SK-N-SH (cell line): ENCODE measurements around the gene GJC3. TPM values are rescaled to one million over a fixed set of nuclear protein-coding genes. Genes with fewer than 3 reads are reported as not detected.
A peak's percentile ranks its signal among the peaks of the same experiment; 100 is the strongest.

Experiments used
- CTCF ChIA-PET: fragments of 300-600, 350-600 bp; formaldehyde crosslinking; extraction: SDS; loops from one replicate; lab custom pipeline; 2021; lab: Yijun Ruan, JAX
- POLR2A ChIA-PET: fragments of 350-600 bp; sonication (Branson Sonifier 250); formaldehyde crosslinking; extraction: SDS; loops from one replicate; lab custom pipeline; 2020; ENCODE audit warnings: antibody characterized with exemption, inconsistent platforms; lab: Yijun Ruan, JAX
- DNase-seq: peaks from one replicate; pipeline ENCODE4 v3.0.0; 2012
- H2AFZ ChIP-seq: fragments of 200-600 bp; sonication (generic); 2 replicates; pipeline ENCODE4 v1.8.1; 2016; ENCODE audit warnings: antibody characterized with exemption, mild to moderate bottlenecking, low read depth
- H3F3A ChIP-seq: fragments of 200-600 bp; sonication (generic); replicated peaks from 2 replicates; pipeline ENCODE3; 2016; ENCODE audit warnings: antibody characterized with exemption, mild to moderate bottlenecking; ENCODE audit not compliant: insufficient read depth
- H3K27ac ChIP-seq, 2 experiments: fragments of 200-500 bp in 1 of 2; fragments of 200-600 bp in 1 of 2; sonication (Bioruptor generic) in 1 of 2; sonication (generic), shearing (Covaris generic) in 1 of 2; 2 replicates each; pipeline versions ENCODE4 v1.5.1 to v1.6.1; 2014 to 2016; ENCODE audit warnings: low read depth in 2 of 2, inconsistent platforms in 1 of 2, low read length in 1 of 2, mild to moderate bottlenecking in 1 of 2, mixed read lengths in 1 of 2
- H3K27me3 ChIP-seq: fragments of 200-600 bp; sonication (generic), shearing (Covaris generic); 2 replicates; pipeline ENCODE4 v1.6.1; 2016; ENCODE audit warnings: mixed run types; ENCODE audit not compliant: insufficient read depth
- H3K36me3 ChIP-seq, 2 experiments: fragments of 200-500 bp in 1 of 2; fragments of 200-600 bp in 1 of 2; sonication (Bioruptor generic) in 1 of 2; sonication (generic) in 1 of 2; replicated peaks in 1 of 2; 2 replicates each; pipeline versions ENCODE3 to v1.5.1; 2014 to 2016; ENCODE audit warnings: low read length in 1 of 2, mild to moderate bottlenecking in 1 of 2; ENCODE audit not compliant: insufficient read depth in 2 of 2, control insufficient read depth in 1 of 2
- H3K4me1 ChIP-seq, 2 experiments: fragments of 200-500 bp in 1 of 2; fragments of 200-600 bp in 1 of 2; sonication (Bioruptor generic) in 1 of 2; sonication (generic), shearing (Covaris generic) in 1 of 2; 2 replicates each; pipeline versions ENCODE4 v1.5.1 to v1.6.1; 2014 to 2016; ENCODE audit warnings: low read depth in 1 of 2, low read length in 1 of 2, mixed run types in 1 of 2; ENCODE audit not compliant: insufficient read depth in 2 of 2, control insufficient read depth in 1 of 2
- H3K4me2 ChIP-seq: fragments of 200-600 bp; sonication (generic), shearing (Covaris generic); 2 replicates; pipeline ENCODE4 v1.6.1; 2017; ENCODE audit warnings: mixed run types
- H3K4me3 ChIP-seq, 2 experiments: fragments of 200-500 bp in 1 of 2; fragments of 200-600 bp in 1 of 2; sonication (Bioruptor generic) in 1 of 2; sonication (generic), shearing (Covaris generic) in 1 of 2; 2 replicates each; pipeline versions ENCODE4 v1.5.1 to v1.8.1; 2014 to 2016; ENCODE audit warnings: low read depth in 2 of 2, inconsistent platforms in 1 of 2, low read length in 1 of 2, mild to moderate bottlenecking in 1 of 2, mixed read lengths in 1 of 2, moderate library complexity in 1 of 2
- H3K79me2 ChIP-seq: fragments of 200-600 bp; sonication (generic); 2 replicates; pipeline ENCODE4 v1.8.1; 2017; ENCODE audit warnings: mild to moderate bottlenecking; ENCODE audit not compliant: insufficient read depth
- H3K9ac ChIP-seq: fragments of 200-600 bp; sonication (generic); 2 replicates; pipeline ENCODE4 v1.6.1; 2017; ENCODE audit warnings: mixed run types
- H3K9me2 ChIP-seq: fragments of 200-600 bp; sonication (generic); 2 replicates; pipeline ENCODE4 v1.6.1; 2017; ENCODE audit warnings: mixed run types
- H3K9me3 ChIP-seq: fragments of 200-600 bp; sonication (generic); 2 replicates; pipeline ENCODE4 v1.6.1; 2017; ENCODE audit warnings: mixed run types, mild to moderate bottlenecking, moderate library complexity
- H4K20me1 ChIP-seq: fragments of 200-600 bp; sonication (generic); 2 replicates; pipeline ENCODE4 v1.6.1; 2017; ENCODE audit warnings: mild to moderate bottlenecking, mixed run types; ENCODE audit not compliant: insufficient read depth
- CHD2 ChIP-seq: fragments of 150-350 bp; IDR thresholded peaks from 2 replicates; pipeline ENCODE4 v1.6.1; 2018; ENCODE audit warnings: low read length; ENCODE audit not compliant: partially characterized antibody
- ELF1 ChIP-seq: IDR thresholded peaks from 2 replicates; pipeline ENCODE4 v1.4.0; 2012
- EP300 ChIP-seq, 2 experiments: IDR thresholded peaks; 2 replicates each; pipeline versions ENCODE4 v1.4.0 to v1.6.1; 2012; ENCODE audit warnings: borderline replicate concordance in 1 of 2, low read depth in 1 of 2, low read length in 1 of 2
- FOSL2 ChIP-seq: IDR thresholded peaks from 2 replicates; pipeline ENCODE4 v1.4.0; 2012; ENCODE audit warnings: low read depth, mild to moderate bottlenecking, moderate library complexity, borderline replicate concordance
- FOXJ3 ChIP-seq: sonication (generic); formaldehyde crosslinking; IDR thresholded peaks from 2 replicates; pipeline ENCODE4 v1.5.1; 2020; ENCODE audit warnings: mild to moderate bottlenecking, missing genetic modification reagents
- FOXM1 ChIP-seq: IDR thresholded peaks from 2 replicates; pipeline ENCODE4 v1.4.0; 2012; ENCODE audit warnings: low read depth, mild to moderate bottlenecking
- JUND ChIP-seq: IDR thresholded peaks from 2 replicates; pipeline ENCODE4 v1.4.0; 2012
- MEF2A ChIP-seq: IDR thresholded peaks from 2 replicates; pipeline ENCODE4 v1.4.0; 2012; ENCODE audit warnings: low read depth, borderline replicate concordance
- RCOR1 ChIP-seq: fragments of 150-350 bp; IDR thresholded peaks from 2 replicates; pipeline ENCODE4 v1.6.1; 2017; ENCODE audit warnings: antibody characterized with exemption, low read length
- RXRA ChIP-seq: IDR thresholded peaks from 2 replicates; pipeline ENCODE4 v1.4.0; 2012; ENCODE audit warnings: low read depth, mild to moderate bottlenecking, borderline replicate concordance
- SIN3A ChIP-seq: IDR thresholded peaks from 2 replicates; pipeline ENCODE4 v1.6.1; 2012; ENCODE audit warnings: low read depth, mild to moderate bottlenecking, low read length, moderate library complexity, borderline replicate concordance
- WGBS: methylation state at CpG from one replicate; pipeline ENCODE4 v1.1.6; 2017; ENCODE audit warnings: low lambda C conversion rate; 5-methylcytosine and 5-hydroxymethylcytosine counted together
- polyA plus RNA-seq, 3 experiments: library from polyadenylated mRNA; depleted of rRNA; stranded (reverse); fragments of >200 nt; gene quantifications; 2 replicates each; pipeline ENCODE4 v1.2.3, GENCODE V29; 2012
- TF ChIP-seq, protein P1 (sequence below): IDR thresholded peaks from 2 replicates; pipeline ENCODE4 v1.4.0; 2012; ENCODE audit warnings: low read depth, borderline replicate concordance
- TF ChIP-seq, protein P2 (sequence below): fragments of 150-350 bp; IDR thresholded peaks from 2 replicates; pipeline ENCODE4 v1.6.1; 2016; ENCODE audit warnings: mild to moderate bottlenecking, low read depth, low read length
- TF ChIP-seq, protein P3 (sequence below): fragments of 150-350 bp; IDR thresholded peaks from 2 replicates; pipeline ENCODE4 v1.6.1; 2017; ENCODE audit warnings: antibody characterized with exemption, low read length, low read depth, borderline replicate concordance

The GJC3 gene
- polyA plus RNA-seq, 1 of the 3 experiments (the other 2 are of a cell fraction), result not detected

DNA sequence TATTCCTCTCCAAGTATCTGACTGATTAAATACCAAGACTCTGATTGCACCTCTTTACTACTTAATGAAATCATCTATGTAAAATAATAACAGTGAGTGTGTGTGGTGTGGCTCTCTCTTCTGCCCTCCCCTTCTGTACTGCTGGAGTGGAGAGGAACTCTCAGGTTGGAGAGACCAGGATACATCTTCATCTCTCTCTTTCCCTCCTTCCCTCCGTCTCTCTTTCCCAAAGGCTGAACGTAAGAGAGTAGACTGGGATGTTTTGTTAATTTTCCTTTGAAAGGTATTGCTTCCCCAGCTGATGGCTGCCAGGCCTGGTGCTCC lies 272 bp upstream of the GJC3 start:
- 62% methylated on average over 2 of the region's 2 CpGs for WGBS
- peaks cover 0 to 5% of the 10 kb centered on the region in 2 experiments; a peak in 1 of 4 replicates for H3K4me1 ChIP-seq

DNA sequence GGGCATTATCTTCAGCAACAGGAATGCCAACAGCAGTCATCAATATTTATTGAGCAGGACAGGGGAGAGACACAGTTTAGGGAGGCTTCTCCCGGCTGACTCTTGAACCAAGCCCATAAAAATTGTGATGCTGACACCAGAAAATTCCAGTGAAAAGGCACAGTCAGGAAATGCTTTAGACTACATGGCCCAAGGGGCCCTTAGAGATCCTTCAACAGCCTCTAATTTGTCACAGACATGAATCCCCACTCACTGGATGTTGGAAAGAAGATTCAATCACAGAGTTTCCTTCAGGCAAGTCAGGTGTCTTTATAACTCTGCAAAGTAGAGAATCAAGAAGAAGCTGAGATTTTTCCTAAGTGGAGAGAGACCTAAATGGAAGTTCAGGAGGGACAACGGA lies 1.2 kb downstream of the GJC3 start:
- TF ChIP-seq MEF2A, result no peak
- Histone ChIP-seq H3K4me3 (no peak overlapping the region), H3K4me2 (no peak overlapping the region), H3K27ac (no peak overlapping the region), H2AFZ (no peak overlapping the region), H3K9me2 (no peaks in the 10 kb centered on the region), H3K9me3 (no peaks in the 10 kb centered on the region), H3K27me3 (peaks cover 33% of the 10 kb centered on the region; the same call in 1 of the 2 replicates), H3F3A (no peaks in the 10 kb centered on the region), H3K36me3 (no peaks in the 10 kb centered on the region), H3K79me2 (no peaks in the 10 kb centered on the region), H3K9ac (no peak overlapping the region), H4K20me1 (no peaks in the 10 kb centered on the region), H3K4me1 (peaks cover 0 to 5% of the 10 kb centered on the region in 2 experiments; a peak in 1 of 4 replicates)
- ChIA-PET POLR2A (no interaction called here), CTCF (interaction anchor here (1.1 to 3.3 kb wide), 4 partner anchors 12 to 82 kb away, joined by 3 to 30 read pairs (median 12); no protein-coding TSS in a partner anchor)
- no peak for DNase-seq
- WGBS, result 21% methylated on average over 2 of the region's 2 CpGs

More for the DNA sequence above, 272 bp upstream of the GJC3 start:
- POLR2A ChIA-PET, result interaction anchor here (1.0 kb wide), 2 partner anchors 19 to 61 kb away, joined by 3 read pairs; no protein-coding TSS in a partner anchor
- Histone ChIP-seq H2AFZ (no peak overlapping the region), H3F3A (no peaks in the 10 kb centered on the region), H3K27me3 (peaks cover 41% of the 10 kb centered on the region; the same call in 1 of the 2 replicates), H3K9me3 (no peaks in the 10 kb centered on the region), H4K20me1 (no peaks in the 10 kb centered on the region), H3K9me2 (no peaks in the 10 kb centered on the region), H3K9ac (no peak overlapping the region), H3K4me2 (peak overlapping the region; percentile 22), H3K79me2 (no peaks in the 10 kb centered on the region)
- no peak for DNase-seq
- TF ChIP-seq FOSL2, result no peak
- TF ChIP-seq, all 33 proteins: peak for 0
- CTCF ChIA-PET, result interaction anchor here (0.6 to 3.3 kb wide), 24 partner anchors 8 to 949 kb away, joined by 3 to 30 read pairs (median 4); partner anchors contain the start of gene TRIM4
- H3K4me3 ChIP-seq, result peak overlapping the region; percentile 36 to 37; a peak in 2 of 4 replicates
- H3K36me3 ChIP-seq, result no peaks in the 10 kb centered on the region
- H3K27ac ChIP-seq, result no peak overlapping the region; a peak in 1 of 4 replicates

DNA sequence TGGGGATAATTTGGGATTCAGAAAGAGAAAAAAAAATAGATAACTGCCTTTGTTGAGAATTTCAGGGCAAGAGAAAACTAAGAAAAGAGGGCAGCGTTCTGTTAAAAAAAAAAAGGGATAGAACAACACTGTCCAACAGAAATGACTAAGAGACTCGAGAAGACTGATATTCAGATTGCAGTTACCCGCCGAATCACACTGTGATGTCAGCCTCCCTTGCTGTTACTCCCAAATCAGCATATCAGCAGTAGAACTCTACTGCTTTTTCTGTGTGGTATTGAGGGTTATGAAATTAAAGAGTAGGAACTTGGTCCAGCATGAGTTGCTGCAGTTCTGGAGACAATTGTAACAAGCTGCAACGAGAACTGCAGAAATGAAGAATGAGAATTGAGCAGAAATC lies 1.9 kb downstream of the GJC3 start:
- Histone ChIP-seq H3K9me2 (no peaks in the 10 kb centered on the region), H3K4me1 (peaks cover 0 to 5% of the 10 kb centered on the region in 2 experiments; a peak in 1 of 4 replicates), H3K4me2 (no peak overlapping the region), H3K36me3 (no peaks in the 10 kb centered on the region), H3K9me3 (no peaks in the 10 kb centered on the region), H3F3A (no peaks in the 10 kb centered on the region), H3K4me3 (no peak overlapping the region), H4K20me1 (no peaks in the 10 kb centered on the region), H3K79me2 (no peaks in the 10 kb centered on the region), H2AFZ (no peak overlapping the region), H3K27me3 (peaks cover 33% of the 10 kb centered on the region; the same call in 1 of the 2 replicates), H3K9ac (no peak overlapping the region), H3K27ac (no peak overlapping the region)
- TF ChIP-seq CHD2, result no peak
- no peak for TF ChIP-seq JUND
- no peak for DNase-seq
- CTCF ChIA-PET, result no interaction called here
- POLR2A ChIA-PET, result no interaction called here
- WGBS, result 15% methylated on average over 5 of the region's 5 CpGs

DNA sequence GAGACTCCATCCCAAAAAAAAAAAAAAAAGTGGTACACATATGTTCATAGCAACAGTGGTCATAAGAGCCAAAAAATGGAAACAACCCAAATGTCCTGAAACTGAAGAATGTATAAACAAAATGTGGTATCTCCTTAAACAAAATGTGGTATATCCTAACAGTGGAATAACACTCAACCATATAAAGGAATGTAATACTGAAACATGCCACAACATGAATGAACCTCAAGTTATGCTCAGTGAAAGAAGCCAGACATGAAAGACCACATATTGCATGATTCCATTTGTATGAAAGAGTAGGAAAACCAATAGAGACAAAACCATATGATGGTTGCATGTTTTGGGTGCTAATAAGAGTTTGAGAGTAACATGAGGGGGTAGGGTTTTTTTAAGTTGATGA lies 3.1 kb downstream of the GJC3 start:
- CTCF ChIA-PET, result no interaction called here
- no peak overlapping the region for H2AFZ ChIP-seq

More for the DNA sequence above, 3.1 kb downstream of the GJC3 start:
- H3K79me2 ChIP-seq, result no peaks in the 10 kb centered on the region
- no peak overlapping the region for H3K27ac ChIP-seq
- H3K4me1 ChIP-seq, result peaks cover 0 to 5% of the 10 kb centered on the region in 2 experiments; a peak in 1 of 4 replicates
- H4K20me1 ChIP-seq, result no peaks in the 10 kb centered on the region
- H3K36me3 ChIP-seq, result no peaks in the 10 kb centered on the region
- H3K9ac ChIP-seq, result no peak overlapping the region
- H3K9me3 ChIP-seq, result no peaks in the 10 kb centered on the region
- H3K27me3 ChIP-seq, result peaks cover 33% of the 10 kb centered on the region; the same call in 1 of the 2 replicates
- no peak overlapping the region for H3K4me2 ChIP-seq
- POLR2A ChIA-PET, result no interaction called here
- DNase-seq, result no peak
- no peaks in the 10 kb centered on the region for H3K9me2 ChIP-seq
- H3F3A ChIP-seq, result no peaks in the 10 kb centered on the region
- no peak for TF ChIP-seq SIN3A
- TF ChIP-seq, protein P1, sequence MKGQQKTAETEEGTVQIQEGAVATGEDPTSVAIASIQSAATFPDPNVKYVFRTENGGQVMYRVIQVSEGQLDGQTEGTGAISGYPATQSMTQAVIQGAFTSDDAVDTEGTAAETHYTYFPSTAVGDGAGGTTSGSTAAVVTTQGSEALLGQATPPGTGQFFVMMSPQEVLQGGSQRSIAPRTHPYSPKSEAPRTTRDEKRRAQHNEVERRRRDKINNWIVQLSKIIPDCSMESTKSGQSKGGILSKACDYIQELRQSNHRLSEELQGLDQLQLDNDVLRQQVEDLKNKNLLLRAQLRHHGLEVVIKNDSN, result no peak
- TF ChIP-seq EP300 (IDR thresholded peaks at IDR 0.05; ENCODE audit: borderline replicate concordance in 1 of 2, low read depth in 1 of 2, low read length in 1 of 2), result no peak
- TF ChIP-seq JUND, result no peak
- TF ChIP-seq FOXJ3 (CRISPR knock-in tag), result no peak
- TF ChIP-seq FOXM1, result no peak
- TF ChIP-seq, protein P2, sequence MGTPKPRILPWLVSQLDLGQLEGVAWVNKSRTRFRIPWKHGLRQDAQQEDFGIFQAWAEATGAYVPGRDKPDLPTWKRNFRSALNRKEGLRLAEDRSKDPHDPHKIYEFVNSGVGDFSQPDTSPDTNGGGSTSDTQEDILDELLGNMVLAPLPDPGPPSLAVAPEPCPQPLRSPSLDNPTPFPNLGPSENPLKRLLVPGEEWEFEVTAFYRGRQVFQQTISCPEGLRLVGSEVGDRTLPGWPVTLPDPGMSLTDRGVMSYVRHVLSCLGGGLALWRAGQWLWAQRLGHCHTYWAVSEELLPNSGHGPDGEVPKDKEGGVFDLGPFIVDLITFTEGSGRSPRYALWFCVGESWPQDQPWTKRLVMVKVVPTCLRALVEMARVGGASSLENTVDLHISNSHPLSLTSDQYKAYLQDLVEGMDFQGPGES, result no peak
- TF ChIP-seq, protein P3, sequence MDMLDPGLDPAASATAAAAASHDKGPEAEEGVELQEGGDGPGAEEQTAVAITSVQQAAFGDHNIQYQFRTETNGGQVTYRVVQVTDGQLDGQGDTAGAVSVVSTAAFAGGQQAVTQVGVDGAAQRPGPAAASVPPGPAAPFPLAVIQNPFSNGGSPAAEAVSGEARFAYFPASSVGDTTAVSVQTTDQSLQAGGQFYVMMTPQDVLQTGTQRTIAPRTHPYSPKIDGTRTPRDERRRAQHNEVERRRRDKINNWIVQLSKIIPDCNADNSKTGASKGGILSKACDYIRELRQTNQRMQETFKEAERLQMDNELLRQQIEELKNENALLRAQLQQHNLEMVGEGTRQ, result no peak
- TF ChIP-seq ELF1, result no peak
- TF ChIP-seq RCOR1, result no peak
- no peak for TF ChIP-seq RXRA
- H3K4me3 ChIP-seq, result no peak overlapping the region
